ENCODE measurements around the gene PTMA. TPM values are rescaled to one million over a fixed set of nuclear protein-coding genes. Genes with fewer than 3 reads are reported as not detected.

The PTMA gene
- polyA plus RNA-seq, 3 donors, result 1,062 to 1,127 (median 1,072) TPM

DNA sequence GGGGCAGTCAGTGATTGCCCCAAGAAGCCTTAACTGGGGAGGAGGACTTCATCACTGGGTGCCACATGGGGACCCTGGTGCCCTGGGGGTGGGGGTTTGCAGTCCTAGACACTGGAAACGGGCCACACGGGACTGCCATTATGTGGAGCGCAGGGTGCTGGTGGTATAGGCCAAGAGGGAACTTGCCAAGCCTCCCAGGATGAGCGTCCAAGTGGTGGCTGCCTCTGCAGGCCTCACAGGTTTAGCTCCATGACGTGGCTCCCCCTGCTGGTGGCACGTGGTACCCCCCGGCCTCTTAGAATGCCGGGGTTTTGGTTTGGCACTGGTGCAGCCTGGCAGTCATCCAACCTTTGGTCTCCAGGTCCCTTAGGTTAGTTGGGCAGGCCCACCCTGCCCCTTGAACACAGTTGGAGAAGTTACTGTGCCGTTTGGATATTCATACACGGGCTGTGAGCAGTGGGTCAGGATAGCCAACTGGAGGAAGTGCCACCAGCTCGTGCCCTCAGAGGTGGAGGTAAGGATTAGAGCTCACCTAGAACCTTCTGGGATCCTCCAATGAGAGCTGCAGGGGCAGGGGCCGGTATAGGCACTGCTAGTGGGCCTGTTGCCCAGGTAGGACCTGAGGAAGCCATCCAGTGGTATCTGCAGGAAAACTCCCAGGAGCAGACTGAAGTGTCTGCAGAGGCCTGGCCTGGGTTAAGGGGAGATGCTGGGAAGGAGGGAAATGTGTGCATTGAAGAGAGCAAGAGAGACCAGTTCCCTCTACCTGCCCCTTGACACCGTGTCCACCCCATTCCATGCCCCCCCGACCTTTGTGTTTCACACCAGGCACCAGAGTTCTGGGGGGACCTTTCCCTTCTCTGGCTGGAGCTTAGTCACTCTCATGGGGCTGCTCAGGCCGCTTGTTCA, 5.7 kb downstream of the PTMA start:
- Histone ChIP-seq H3K4me2 (replicated peaks; ENCODE audit: extremely low read depth, low read length, poor library complexity, severe bottlenecking) (no peak overlapping the region), H3K4me3 (replicated peaks in 1 of 3; ENCODE audit: low read depth in 2 of 3, low read length in 3 of 3) (no peak overlapping the region), H3K4me1 (ENCODE audit: control insufficient read depth in 1 of 2, insufficient read depth in 2 of 2, low read length in 2 of 2) (peaks cover 36 to 43% of the 10 kb centered on the region in 2 donors), H3K9me3 (replicated peaks in 1 of 2; ENCODE audit: control insufficient read depth in 1 of 2, insufficient read depth in 1 of 2, low read length in 2 of 2) (peaks cover 0 to 8% of the 10 kb centered on the region in 2 donors), H3K27me3 (ENCODE audit: control insufficient read depth in 2 of 2, insufficient read depth in 2 of 2, low read length in 2 of 2) (no peaks in the 10 kb centered on the region), H3K36me3 (replicated peaks in 1 of 2; ENCODE audit: control insufficient read depth in 1 of 2, insufficient read depth in 2 of 2, low read length in 2 of 2) (peaks cover 11 to 13% of the 10 kb centered on the region in 2 donors), H3K9ac (ENCODE audit: insufficient read depth, low read length, poor library complexity, severe bottlenecking) (no peak overlapping the region), H3K27ac (ENCODE audit: low read depth in 1 of 2, low read length in 2 of 2) (peak overlapping the region; percentile 42 to 51), H2AFZ (ENCODE audit: insufficient read depth, low read depth, low read length, poor library complexity, severe bottlenecking) (no peak overlapping the region), H3K79me2 (ENCODE audit: insufficient read depth, low read length) (peaks cover 36% of the 10 kb centered on the region), H4K20me1 (ENCODE audit: insufficient read depth, low read length) (peaks cover 55% of the 10 kb centered on the region)
- H3K27me3 Mint-ChIP-seq (ENCODE audit: low read depth in 3 of 3), result peaks cover 0 to 9% (median under 1%) of the 10 kb centered on the region in 3 donors
- H3K36me3 Mint-ChIP-seq, result peaks cover 21 to 34% of the 10 kb centered on the region in 2 donors
- H3K4me1 Mint-ChIP-seq, result peaks cover 38% of the 10 kb centered on the region
- intact Hi-C loops (cut with micrococcal nuclease), result loop anchor here (1.0 to 10.0 kb wide), 3 partner anchors 37 to 199 kb away; no protein-coding TSS in a partner anchor
- WGBS (ENCODE audit: insufficient coverage), result 11% methylated on average over 12 of the region's 15 CpGs
- peaks cover 3 to 12% (median 6%) of the 10 kb centered on the region in 7 donors for H3K9me3 Mint-ChIP-seq
- peak; percentile 90 to 91 (median 90) for DNase-seq
- H3K4me3 Mint-ChIP-seq, result peak overlapping the region; percentile 4 to 65
- TF ChIP-seq, protein P1, sequence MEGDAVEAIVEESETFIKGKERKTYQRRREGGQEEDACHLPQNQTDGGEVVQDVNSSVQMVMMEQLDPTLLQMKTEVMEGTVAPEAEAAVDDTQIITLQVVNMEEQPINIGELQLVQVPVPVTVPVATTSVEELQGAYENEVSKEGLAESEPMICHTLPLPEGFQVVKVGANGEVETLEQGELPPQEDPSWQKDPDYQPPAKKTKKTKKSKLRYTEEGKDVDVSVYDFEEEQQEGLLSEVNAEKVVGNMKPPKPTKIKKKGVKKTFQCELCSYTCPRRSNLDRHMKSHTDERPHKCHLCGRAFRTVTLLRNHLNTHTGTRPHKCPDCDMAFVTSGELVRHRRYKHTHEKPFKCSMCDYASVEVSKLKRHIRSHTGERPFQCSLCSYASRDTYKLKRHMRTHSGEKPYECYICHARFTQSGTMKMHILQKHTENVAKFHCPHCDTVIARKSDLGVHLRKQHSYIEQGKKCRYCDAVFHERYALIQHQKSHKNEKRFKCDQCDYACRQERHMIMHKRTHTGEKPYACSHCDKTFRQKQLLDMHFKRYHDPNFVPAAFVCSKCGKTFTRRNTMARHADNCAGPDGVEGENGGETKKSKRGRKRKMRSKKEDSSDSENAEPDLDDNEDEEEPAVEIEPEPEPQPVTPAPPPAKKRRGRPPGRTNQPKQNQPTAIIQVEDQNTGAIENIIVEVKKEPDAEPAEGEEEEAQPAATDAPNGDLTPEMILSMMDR (IDR thresholded peaks at IDR 0.05), result peak; percentile 95
- peak overlapping the region; percentile 90 to 100 (median 94) for H3K27ac Mint-ChIP-seq

DNA sequence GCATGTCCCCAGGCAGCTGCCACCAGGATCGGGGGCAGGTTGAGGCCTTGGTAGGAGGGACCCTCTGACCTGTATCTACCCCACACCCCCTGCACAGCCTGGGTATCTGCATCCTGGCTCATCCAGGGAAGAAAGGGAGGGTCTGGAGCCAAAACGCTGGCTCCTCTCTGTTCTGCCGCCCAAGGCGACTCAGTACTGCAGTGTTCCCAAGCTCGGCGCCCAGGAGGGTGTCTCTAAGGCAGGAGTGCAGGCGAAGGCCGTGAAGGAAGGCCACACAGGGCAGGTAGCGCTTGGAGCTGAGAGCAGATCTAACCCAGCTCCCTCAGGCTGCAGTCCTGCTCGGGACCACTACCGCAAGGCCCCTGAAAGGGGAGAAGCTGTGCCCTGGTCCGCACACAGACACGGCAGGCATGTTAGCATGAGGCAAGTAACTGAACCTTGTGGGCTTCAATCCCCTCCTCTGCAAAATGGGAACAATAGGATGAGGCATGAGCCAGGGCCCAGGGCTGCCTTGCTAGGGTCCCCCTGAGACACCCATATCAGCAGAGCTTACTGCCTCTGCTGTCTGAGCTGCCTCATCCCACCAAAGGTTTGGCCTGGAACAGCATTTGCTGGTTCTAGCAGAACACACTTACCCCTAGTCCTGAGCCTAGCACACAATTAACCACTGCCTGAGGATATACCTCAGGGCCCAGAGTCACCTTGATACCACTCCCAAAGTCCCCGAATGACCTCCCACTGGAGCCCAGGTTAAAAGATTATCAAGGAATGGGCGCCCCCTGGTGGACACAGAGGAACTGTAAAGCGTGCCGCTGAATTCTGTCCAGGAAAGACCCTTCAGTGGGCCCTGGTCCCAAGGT, 6.5 kb downstream of the PTMA start:
- H3K27ac Mint-ChIP-seq, result peak overlapping the region; percentile 33 to 100 (median 94)
- H3K4me3 Mint-ChIP-seq, result no peak overlapping the region
- Histone ChIP-seq H4K20me1 (ENCODE audit: insufficient read depth, low read length) (peaks cover 47% of the 10 kb centered on the region), H3K4me1 (ENCODE audit: control insufficient read depth in 1 of 2, insufficient read depth in 2 of 2, low read length in 2 of 2) (peaks cover 32 to 43% of the 10 kb centered on the region in 2 donors), H3K9me3 (replicated peaks in 1 of 2; ENCODE audit: control insufficient read depth in 1 of 2, insufficient read depth in 1 of 2, low read length in 2 of 2) (peaks cover 0 to 8% of the 10 kb centered on the region in 2 donors), H2AFZ (ENCODE audit: insufficient read depth, low read depth, low read length, poor library complexity, severe bottlenecking) (no peak overlapping the region), H3K79me2 (ENCODE audit: insufficient read depth, low read length) (peaks cover 27% of the 10 kb centered on the region), H3K36me3 (replicated peaks in 1 of 2; ENCODE audit: control insufficient read depth in 1 of 2, insufficient read depth in 2 of 2, low read length in 2 of 2) (peaks cover 11 to 13% of the 10 kb centered on the region in 2 donors), H3K27me3 (ENCODE audit: control insufficient read depth in 2 of 2, insufficient read depth in 2 of 2, low read length in 2 of 2) (peaks cover 0 to 1% of the 10 kb centered on the region in 2 donors), H3K4me2 (replicated peaks; ENCODE audit: extremely low read depth, low read length, poor library complexity, severe bottlenecking) (no peak overlapping the region), H3K27ac (ENCODE audit: low read depth in 1 of 2, low read length in 2 of 2) (peak overlapping the region; percentile 14 to 42), H3K4me3 (replicated peaks in 1 of 3; ENCODE audit: low read depth in 2 of 3, low read length in 3 of 3) (no peak overlapping the region), H3K9ac (ENCODE audit: insufficient read depth, low read length, poor library complexity, severe bottlenecking) (no peak overlapping the region)
- WGBS (ENCODE audit: insufficient coverage), result 64% methylated on average over 16 of the region's 17 CpGs
- peaks cover 0 to 10% (median 2%) of the 10 kb centered on the region in 3 donors for H3K27me3 Mint-ChIP-seq (ENCODE audit: low read depth in 3 of 3)
- peak; percentile 50 to 75 (median 70) for DNase-seq
- intact Hi-C loops (cut with micrococcal nuclease), result loop anchor here (1.0 to 10.0 kb wide), 5 partner anchors 33 to 200 kb away; no protein-coding TSS in a partner anchor
- TF ChIP-seq, protein P1 (IDR thresholded peaks at IDR 0.05), result peak; percentile 94
- H3K36me3 Mint-ChIP-seq, result peaks cover 21 to 34% of the 10 kb centered on the region in 2 donors
- peaks cover 3 to 12% (median 8%) of the 10 kb centered on the region in 7 donors for H3K9me3 Mint-ChIP-seq
- H3K4me1 Mint-ChIP-seq, result peaks cover 38% of the 10 kb centered on the region

Data from CD14-positive monocyte (primary cell).